GM19240 (cell line): ENCODE measurements around the gene NFKBIA.
"Not testable (repeated sequence)": the region's sequence is repeated elsewhere in the genome, so short reads cannot be mapped to it uniquely, and the experiment has no call there.

Experiments
- DNase-seq: peaks from one replicate; pipeline ENCODE4 v3.0.0; 2011; ENCODE audit warnings: low spot score; ENCODE audit not compliant: insufficient read length

NFKBIA gene

DNA sequence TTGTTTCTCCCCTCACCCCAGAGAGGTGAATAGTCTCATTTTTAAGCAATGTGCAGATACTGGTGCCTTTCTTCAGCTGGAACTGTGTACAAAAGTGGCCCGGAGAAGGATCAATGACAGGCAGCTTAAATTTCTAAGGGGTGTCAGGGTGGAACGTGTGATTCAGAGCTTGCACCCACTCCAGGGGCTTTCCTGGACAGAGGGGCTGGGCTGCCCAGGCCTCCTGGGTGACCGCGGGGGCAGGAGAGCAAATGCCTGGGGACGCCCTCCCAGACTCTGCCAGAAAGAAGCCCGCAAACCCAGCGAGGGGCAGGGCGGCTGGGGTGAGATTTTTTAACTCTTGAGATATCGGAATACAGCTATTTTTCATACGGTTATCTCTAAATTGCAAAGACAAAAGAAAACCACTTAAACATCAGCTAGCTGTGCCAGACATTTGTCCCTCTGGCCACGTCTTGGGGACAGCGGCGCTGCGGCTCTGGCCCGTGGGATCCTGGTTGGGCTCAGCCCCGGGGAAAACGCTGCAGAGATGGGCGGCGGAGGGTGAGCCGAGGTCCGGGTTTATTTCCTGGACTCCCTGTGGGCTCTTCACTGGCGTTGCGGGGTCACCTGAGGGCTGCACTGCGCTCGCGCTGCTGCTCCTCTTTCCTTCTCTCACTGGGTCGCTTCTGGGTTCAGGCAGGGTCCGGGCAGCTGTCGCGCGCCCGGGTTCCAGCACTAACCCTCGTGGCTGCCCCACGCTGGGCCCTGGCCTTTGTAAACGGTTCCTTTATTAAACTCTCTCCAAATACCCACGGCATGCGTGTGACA is 35.8 kb downstream of the NFKBIA start:
- no peak for DNase-seq

DNA sequence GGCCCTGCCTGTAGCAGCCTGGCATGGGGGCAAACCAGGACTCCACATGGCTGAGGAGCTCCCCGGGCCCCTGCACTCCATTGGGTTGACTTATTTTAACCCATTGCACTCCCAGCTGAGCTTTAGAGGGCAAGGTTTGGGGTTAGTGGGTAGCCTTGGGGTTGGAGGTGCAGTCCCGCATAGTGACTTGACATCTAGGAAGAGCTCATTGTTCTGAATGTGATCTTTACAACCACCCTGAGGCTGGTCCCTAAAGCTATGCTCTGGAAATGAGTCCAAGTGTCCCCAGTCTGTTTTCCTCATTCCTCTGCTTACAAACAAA is 36.4 kb downstream of the NFKBIA start:
- no peak for DNase-seq

DNA sequence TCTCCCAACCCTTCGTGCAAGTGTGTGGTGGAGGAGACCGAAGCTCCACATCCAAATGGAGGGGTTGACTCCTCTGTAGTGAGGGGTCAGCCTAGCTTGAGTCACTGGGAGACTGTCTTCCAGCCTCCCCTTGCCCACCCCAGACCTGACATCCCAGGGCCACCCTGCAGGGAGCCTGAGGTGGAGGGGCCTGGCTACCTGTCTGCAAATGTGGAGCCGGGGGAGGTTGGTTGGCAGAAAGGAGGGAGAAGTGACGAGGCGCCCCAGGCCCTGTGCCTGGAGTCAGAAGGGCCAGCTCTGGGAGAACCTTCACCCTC is 37.5 kb downstream of the NFKBIA start:
- DNase-seq: no peak

DNA sequence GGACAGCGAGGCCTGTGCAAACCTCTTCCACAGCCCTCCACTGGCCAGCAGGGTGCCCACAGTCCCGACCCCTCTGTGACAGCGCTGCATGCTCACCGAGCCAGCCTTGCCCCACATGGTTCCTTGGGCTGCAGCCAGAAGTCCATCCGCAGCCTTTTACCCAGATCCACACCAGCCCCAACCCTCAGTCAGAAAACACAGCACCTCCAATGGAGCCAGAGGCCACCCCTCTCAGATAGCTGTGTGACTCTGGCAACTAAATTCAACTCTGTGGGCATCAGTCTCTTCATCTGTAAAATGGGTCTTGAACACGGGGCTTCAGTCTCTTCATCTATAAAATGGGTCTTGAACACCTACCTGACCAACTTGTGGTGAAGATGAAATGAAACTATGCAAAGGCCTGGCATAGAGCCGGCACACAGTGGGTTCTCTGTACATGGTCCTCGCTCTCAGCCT is 38.0 kb downstream of the NFKBIA start:
- no peak for DNase-seq

DNA sequence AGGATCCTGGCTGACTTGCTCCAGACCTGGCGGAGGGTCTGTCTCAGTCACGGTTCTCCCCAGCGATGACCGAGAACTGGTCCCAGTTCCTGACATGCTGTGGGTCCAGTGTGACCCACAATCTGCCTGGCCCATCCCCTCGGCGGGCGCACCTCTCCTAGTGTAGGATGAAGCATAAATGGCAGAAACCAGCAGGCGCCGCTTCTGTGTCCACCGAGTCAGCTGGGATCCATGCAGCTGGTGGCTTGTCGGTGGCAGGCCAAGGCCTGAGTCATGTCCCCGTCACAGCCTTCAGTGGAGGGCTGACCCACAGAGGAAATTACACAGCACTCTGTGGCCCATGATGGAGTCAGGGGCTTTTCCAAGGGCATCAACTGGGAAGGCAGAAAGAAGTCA is 38.5 kb downstream of the NFKBIA start:
- DNase-seq: no peak

DNA sequence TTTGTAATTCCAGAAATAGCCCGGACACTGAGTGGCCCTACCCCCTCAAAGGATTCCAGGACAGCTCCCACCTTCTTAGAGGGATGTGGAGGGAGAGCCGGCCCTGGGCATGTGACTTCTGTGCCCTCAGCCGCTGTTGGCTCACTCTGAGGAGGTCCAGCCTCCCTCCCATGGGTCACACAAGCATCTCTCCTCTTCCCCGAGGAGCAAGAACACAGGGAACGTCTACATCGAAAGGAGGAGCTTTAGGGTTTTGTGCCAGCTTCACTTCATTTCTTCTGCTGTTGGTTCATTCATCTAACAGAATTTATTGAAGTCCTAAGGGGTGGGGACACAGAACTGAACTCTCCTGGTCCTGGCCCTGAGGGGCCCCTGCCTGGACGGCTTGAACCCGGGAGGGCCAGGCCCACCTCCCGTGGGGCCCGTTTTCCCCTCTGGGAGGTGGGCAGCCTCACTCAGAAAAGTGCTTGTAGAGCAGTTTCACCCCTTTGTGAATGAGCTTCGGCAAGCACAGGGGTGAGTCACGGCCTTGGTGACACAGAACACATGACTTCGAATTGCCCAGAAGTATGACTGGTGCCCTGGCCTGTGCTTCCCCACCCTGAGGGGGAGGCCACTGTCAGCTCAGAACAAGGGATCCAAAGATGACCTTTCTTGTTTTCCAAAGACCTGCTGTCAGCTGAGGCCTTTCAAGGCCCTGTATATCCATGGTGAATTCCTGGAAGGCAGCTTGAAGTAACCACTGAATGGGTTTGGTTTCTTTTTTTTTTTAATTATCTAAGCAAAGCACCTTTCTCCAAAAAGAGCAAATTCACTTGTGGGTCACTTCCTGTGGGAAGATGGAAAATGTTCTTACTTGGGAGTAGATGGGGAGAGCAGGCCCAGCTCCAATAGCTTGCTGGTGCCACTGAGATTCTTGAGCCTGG is 39.2 kb downstream of the NFKBIA start:
- DNase-seq: no peak

DNA sequence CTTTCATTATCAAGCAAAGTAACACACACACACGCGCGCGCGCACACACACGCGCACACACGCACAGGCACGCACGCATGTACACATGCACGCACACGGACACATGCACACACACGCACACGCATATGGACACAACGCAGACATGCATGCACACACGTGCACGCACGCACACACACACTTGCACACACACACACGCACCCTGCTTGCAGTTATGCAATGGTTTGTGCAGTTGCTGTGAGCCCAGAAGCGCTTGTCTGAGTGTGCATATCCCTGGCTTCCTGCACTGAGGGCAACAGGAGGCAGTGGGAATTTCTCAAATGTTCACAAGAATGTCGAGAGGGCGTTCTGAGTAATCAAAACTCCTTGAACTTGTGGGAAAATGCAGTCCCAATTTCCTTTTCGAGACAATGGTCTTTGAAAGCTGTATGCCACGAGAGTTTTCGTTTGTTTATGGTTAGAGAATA is 41.6 kb downstream of the NFKBIA start:
- no peak for DNase-seq

DNA sequence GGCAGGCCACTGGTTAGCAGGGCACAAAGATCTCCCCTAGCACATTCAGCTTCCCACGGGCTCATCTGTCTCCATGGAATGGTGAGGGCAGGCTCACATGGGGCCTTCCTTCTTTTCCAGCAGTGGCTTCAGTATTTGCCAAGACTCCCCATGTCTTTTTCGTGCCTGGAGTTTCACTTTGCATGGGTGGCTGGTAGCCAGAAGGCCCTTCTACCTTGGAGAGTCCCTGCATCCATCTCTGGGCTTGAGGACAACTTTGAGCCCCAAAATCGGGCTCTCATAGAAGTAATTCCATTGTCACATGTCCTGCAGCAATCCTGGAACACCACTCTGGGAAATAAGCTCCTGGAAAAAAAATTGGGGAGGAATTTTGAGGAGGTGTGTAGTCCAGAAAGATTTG is 42.1 kb downstream of the NFKBIA start:
- DNase-seq: no peak

DNA sequence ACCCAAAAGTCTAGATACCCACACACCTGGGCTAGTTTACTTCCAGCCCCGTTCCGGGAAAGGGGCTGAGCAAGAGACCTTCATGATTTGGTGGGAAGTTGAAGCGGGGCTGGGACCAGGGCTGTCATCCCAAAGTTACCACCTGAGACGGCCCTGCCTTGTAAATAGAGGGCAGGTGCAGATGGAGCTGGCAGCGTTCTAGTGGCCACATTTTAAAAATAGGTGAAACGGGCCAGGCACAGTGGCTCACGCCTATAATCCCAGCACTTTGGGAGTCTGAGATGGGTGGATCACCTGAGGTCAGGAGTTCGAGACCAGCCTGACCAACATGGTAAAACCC is 43.4 kb downstream of the NFKBIA start:
- no peak for DNase-seq

DNA sequence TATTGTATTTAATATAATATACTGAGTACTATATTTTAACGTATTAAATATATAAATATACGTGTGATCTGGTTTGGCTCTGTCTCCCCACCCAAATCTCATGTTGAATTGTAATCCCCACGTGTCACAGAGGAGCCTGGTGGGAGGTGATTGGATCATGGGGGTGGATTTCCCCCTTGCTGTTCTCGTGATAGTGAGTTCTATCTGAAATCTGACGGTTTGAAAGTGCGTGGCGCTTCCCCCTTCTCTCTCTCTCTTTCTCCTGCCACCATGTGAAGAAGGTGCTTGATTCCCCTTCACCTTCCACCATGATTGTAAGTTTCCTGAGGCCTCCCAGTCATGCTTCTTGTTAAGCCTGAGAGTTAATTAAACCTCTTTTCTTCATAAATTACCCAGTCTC is 44.9 kb downstream of the NFKBIA start:
- not testable (repeated sequence) for DNase-seq

DNA sequence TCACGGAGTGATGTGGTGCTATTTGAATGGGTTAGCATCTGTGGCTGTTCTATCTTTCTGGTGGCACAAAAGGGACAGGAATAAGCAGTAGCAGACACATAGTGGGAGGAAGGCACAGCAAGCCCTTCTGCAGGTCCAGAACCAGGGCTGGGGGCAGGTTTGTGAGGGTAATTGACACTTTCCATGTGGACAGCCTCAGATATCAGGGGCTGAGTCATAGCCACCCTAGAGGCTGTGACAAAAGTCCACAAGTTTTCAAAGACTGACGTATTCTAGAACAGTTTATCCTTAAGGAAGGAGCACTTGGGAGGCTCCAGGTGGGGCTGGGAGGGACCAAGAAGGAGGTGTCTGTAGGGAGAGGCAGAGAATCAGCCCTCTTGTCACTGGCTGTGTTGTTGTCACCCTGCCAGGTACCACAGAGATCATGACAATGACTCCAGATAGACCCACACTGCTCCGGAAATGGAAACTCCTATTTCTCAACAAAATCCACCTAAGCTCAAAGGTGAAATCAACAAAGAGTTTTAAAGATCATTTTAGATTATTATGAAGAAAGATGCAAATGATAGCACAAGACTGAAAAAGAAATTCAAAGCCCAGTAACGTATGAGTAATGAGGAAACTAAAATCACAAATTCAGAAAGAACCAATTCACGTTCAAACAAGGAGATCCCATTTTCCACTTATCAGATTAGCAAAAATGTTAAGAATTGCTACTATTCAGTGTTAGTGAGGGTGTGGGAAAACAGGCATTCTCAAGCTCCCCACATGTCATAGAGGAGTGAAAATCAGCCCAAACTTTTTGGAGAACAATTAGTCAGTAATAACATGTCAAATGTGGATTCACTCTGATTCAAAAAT is 48.3 kb downstream of the NFKBIA start:
- DNase-seq: no peak

DNA sequence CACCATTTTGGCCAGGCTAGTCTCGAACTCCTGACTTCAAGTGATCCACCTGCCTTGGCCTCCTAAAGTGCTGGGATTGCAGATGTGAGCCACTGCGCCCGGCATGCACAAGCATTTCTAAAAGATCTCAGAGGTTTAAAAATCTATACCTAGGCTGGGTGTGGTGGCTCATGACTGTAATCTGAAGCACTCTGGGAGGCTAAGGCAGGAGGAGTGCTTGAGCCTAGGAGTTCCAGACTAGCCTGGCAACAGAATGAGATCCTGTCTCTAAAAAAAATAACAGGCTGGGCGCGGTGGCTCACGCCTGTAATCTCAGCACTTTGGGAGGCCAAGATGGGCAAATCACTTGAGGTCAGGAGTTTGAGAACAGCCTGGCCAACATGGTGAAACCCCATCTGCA is 49.3 kb downstream of the NFKBIA start:
- DNase-seq: not testable (repeated sequence)

DNA sequence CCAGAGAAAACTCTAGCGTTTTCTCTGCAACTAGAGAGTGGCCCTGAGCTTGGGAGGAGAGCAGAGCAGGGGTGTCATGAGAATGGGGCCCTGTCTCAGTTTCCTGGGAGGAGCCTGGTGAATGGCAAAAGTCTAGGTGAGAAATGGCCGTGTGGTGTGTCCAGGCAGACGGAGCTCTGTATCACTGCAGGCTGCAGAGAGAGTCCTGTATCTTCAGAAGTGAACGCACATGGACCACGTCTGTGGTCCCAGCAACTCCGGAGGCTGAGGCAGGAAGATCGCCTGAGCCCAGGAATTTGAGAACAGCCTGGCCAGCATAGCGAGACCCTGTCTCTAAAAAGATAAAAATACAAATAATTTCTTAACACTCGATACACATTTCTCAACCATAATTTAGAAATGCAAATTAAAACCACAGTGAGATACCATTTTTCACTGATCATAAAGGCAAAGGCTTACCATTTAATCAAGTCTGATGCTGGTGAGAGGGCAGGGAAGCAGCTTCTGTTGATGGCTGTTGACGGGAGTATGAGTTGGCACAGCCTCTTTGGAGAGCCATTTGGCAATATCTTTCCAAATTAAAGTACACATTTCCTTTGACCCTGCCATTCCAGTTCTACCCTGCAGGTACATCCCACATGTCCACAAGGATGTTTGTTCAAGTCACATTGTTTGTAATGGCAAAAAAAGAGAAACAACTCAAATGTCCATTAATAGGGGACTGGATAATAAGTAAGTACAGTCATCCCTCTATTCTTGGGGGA is 51.0 kb downstream of the NFKBIA start:
- DNase-seq: no peak

DNA sequence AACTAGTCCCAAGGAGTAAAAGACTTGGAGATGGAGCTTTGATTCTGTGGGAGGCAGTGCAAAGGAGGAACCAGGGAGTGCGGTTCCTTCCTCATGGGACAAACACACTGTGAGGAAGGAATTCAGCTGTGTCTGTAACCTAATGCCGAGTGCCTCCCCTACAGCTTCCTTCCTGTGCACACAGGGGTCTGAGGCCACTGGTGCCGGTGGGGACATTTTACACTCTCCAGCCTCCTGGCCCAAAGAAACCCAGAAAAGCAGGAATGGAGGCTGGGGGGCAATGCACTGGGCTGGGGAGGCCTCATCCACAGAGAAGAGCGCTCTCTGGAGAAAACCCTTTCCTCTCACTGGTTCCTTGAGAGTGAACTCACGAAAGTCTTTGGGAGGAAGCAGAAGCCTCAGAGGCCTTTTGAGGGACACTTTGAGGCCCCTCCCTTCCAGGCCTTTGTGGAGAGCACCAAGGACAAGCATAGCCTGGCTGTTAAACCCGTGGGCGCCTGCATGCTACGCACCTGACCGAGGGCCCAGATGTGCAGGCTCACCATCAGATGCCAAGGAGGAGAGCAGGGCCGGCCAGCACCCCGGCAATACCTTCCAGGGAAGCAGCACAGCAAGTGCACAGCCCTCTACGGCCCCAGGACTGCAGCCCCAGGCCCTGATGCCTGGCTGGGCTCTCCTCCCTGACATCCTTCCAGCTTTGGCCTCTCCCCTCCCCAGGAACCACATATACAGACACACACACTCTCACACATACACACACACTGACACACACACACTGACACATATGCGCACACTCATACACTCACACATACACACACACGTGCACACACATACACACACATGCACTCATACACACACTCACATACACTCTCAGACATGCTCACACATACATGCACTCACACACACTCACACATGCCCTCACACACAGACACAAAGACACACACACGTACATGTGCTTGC is 52.0 kb downstream of the NFKBIA start:
- no peak for DNase-seq

DNA sequence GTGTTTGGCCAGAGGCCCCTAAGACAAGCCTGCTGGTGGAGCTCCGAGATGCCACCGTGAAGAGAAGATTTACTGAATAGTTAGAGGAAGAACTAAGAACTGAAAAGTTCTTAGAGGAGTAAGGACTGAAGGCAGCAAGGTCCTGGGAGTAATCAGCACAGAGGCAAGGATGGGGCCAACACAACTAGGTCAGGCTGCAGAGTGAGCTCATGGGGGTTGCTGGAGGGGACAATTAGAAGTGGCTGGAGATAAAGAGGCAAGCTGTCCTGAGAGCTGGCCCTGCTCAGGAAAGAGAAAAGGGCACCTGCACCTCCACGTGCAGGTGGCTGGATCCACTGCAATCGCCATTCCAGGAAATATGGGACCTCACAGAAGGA is 52.7 kb downstream of the NFKBIA start:
- no peak for DNase-seq
